ENCODE data around the gene FBXO24.

GRCh38 chr7:100591596-100591995 is 5.5 kb downstream of the FBXO24 start:
- no peak for TF ChIP-seq POLR2A (IDR thresholded peaks at IDR 0.05)
- TF ChIP-seq CTCF (IDR thresholded peaks at IDR 0.05): no peak

Measured in right lobe of liver (tissue), 4 donors.